Measurements from ENCODE around the gene DNAJC11. TPM values are rescaled to one million over a fixed set of nuclear protein-coding genes. Genes with fewer than 3 reads are reported as not detected.

Gene DNAJC11
- polyA plus RNA-seq, 2 of the 4 experiments (the other 2 are of a cell fraction) = 35.7 to 48.5 TPM

GRCh38 chr1:6624710-6625583 is 76.7 kb downstream of the DNAJC11 start, which contains the start of gene THAP3:
THAP3 (plus strand) TSS chr1:6624868; CDS start chr1:6625219, 351 bp downstream.
- no peaks in the 10 kb centered on the region for H3K9me3 ChIP-seq
- peak within 1 kb of the TSS; percentile 71 for H3K4me3 ChIP-seq
- ATAC-seq = peak; percentile 93 to 95
- ChIA-PET POLR2A (no interaction called here), CTCF (interaction anchor here (0.6 to 1.2 kb wide), 2 partner anchors 12 to 70 kb away, joined by 3 to 5 read pairs; partner anchors contain the start of gene TAS1R1)
- FAIRE-seq = no peak
- TF ChIP-seq MAX (IDR thresholded peaks at IDR 0.05) = peak; percentile 40
- peak in 1 of 2 experiments; percentile 42; a peak in 1 of 5 replicates for TF ChIP-seq JUN (IDR thresholded peaks at IDR 0.05)
- TF ChIP-seq CHD2 (IDR thresholded peaks at IDR 0.05; ENCODE audit: low read length, partially characterized antibody) = no peak
- peak; percentile 32; the same call in 1 of the 2 replicates for TF ChIP-seq POLR2A (IDR thresholded peaks at IDR 0.05; ENCODE audit: low read length)
- TF ChIP-seq HES2 (IDR thresholded peaks at IDR 0.05) = no peak
- TF ChIP-seq PHF8 (IDR thresholded peaks at IDR 0.05; ENCODE audit: borderline replicate concordance, low read depth) = peak; percentile 47; the same call in 1 of the 2 replicates
- TF ChIP-seq PBX3 (IDR thresholded peaks at IDR 0.05) = peak; percentile 67
- TF ChIP-seq RNF2 (IDR thresholded peaks at IDR 0.05; ENCODE audit: borderline replicate concordance, low read depth) = no peak
- H3K4me2 ChIP-seq = peak within 1 kb of the TSS; percentile 95
- peak; percentile 79 to 91 for DNase-seq (ENCODE audit: low read depth in 1 of 2, low spot score in 1 of 2)
- peaks cover 12% of the 10 kb centered on the region; the same call in 2 of the 3 replicates for H3K4me1 ChIP-seq
- H3K27ac ChIP-seq = peak within 1 kb of the TSS; percentile 84 to 98
- WGBS (ENCODE audit: missing lambda C conversion rate) = 0% methylated on average over 2 of the region's 73 CpGs

GRCh38 chr1:6623269-6623965 is 78.2 kb downstream of the DNAJC11 start:
- ATAC-seq = no peak
- DNase-seq (ENCODE audit: low read depth in 1 of 2, low spot score in 1 of 2) = no peak
- CTCF ChIA-PET = interaction anchor here (0.6 to 1.5 kb wide), 7 partner anchors 10 to 161 kb away, joined by 3 to 5 read pairs (median 3); partner anchors contain the start of gene NOL9
- no peaks in the 10 kb centered on the region for H3K9me3 ChIP-seq
- WGBS (ENCODE audit: missing lambda C conversion rate) = 82% methylated on average over 14 of the region's 14 CpGs
- H3K4me2 ChIP-seq = no peak overlapping the region
- POLR2A ChIA-PET = no interaction called here
- H3K4me1 ChIP-seq = peaks cover 12% of the 10 kb centered on the region; the same call in 2 of the 3 replicates
- FAIRE-seq = no peak
- no peak overlapping the region for H3K27ac ChIP-seq
- H3K4me3 ChIP-seq = no peak overlapping the region
- TF ChIP-seq KDM5A (IDR thresholded peaks at IDR 0.05) (no peak), NPAS2 (CRISPR knock-in tag; IDR thresholded peaks at IDR 0.05; ENCODE audit: borderline replicate concordance) (no peak), KDM1A (IDR thresholded peaks at IDR 0.05; ENCODE audit: low read depth) (no peak), NR3C1 (IDR thresholded peaks at IDR 0.05) (no peak), RAD21 (conservative IDR thresholded peaks at IDR 0.05 in 1 of 2, IDR thresholded peaks at IDR 0.05 in 1 of 2) (no peak), ZFP36 (IDR thresholded peaks at IDR 0.05; ENCODE audit: borderline replicate concordance, partially characterized antibody) (no peak), E2F6 (IDR thresholded peaks at IDR 0.05; ENCODE audit: borderline replicate concordance, low read depth) (no peak)

GRCh38 chr1:6622396-6623152 is 79.0 kb downstream of the DNAJC11 start:
- no peak for DNase-seq (ENCODE audit: low read depth in 1 of 2, low spot score in 1 of 2)
- 82% methylated on average over 10 of the region's 10 CpGs for WGBS (ENCODE audit: missing lambda C conversion rate)
- no peak for ATAC-seq
- ChIA-PET CTCF (interaction anchor here (1.0 to 1.5 kb wide), 3 partner anchors 11 to 68 kb away, joined by 3 to 4 read pairs (median 3); partner anchors contain the start of gene NOL9), POLR2A (no interaction called here)
- Histone ChIP-seq H3K4me3 (no peak overlapping the region), H3K4me2 (no peak overlapping the region), H3K27ac (no peak overlapping the region), H3K4me1 (peaks cover 12% of the 10 kb centered on the region; the same call in 2 of the 3 replicates), H3K9me3 (no peaks in the 10 kb centered on the region)
- no peak for FAIRE-seq
- TF ChIP-seq MAX (IDR thresholded peaks at IDR 0.05) = no peak
- TF ChIP-seq ELK1 (IDR thresholded peaks at IDR 0.05; ENCODE audit: low read depth, low read length) = no peak
- no peak for TF ChIP-seq MAFK (IDR thresholded peaks at IDR 0.05; ENCODE audit: partially characterized antibody)
- no peak for TF ChIP-seq RNF2 (IDR thresholded peaks at IDR 0.05; ENCODE audit: borderline replicate concordance, low read depth)
- TF ChIP-seq HDAC2 (IDR thresholded peaks at IDR 0.05) = no peak
- no peak for TF ChIP-seq JUNB (IDR thresholded peaks at IDR 0.05)
- no peak for TF ChIP-seq FOXS1 (CRISPR knock-in tag; IDR thresholded peaks at IDR 0.05)
- no peak for TF ChIP-seq FOSB (CRISPR knock-in tag; IDR thresholded peaks at IDR 0.05)
- TF ChIP-seq RARB (CRISPR knock-in tag; IDR thresholded peaks at IDR 0.05) = no peak
- no peak for TF ChIP-seq ESRRA (IDR thresholded peaks at IDR 0.05; ENCODE audit: borderline replicate concordance, low read length)
- no peak for TF ChIP-seq TP53 (CRISPR knock-in tag; IDR thresholded peaks at IDR 0.05)
- TF ChIP-seq EP300 (IDR thresholded peaks at IDR 0.05) = no peak
- no peak for TF ChIP-seq HOXB5 (CRISPR knock-in tag; IDR thresholded peaks at IDR 0.05)
- TF ChIP-seq ZFP36 (IDR thresholded peaks at IDR 0.05; ENCODE audit: borderline replicate concordance, partially characterized antibody) = no peak
- TF ChIP-seq ZC3H11A (IDR thresholded peaks at IDR 0.05) = no peak
- TF ChIP-seq PHF8 (IDR thresholded peaks at IDR 0.05; ENCODE audit: borderline replicate concordance, low read depth) = no peak

All from A549 (cell line).